DMS53 treated with DMSO at 0.1 percent for 48 hours (cell line): Measurements from ENCODE around the gene F2RL1.
"Not testable (repeated sequence)": the region's sequence is repeated elsewhere in the genome, so short reads cannot be mapped to it uniquely, and the experiment has no call there.

ENCODE experiments used
- DNase-seq: peaks from one replicate; lab custom pipeline; 2025; ENCODE audit not compliant: unreplicated experiment; lab: John Stamatoyannopoulos, UW

F2RL1 gene

DNA sequence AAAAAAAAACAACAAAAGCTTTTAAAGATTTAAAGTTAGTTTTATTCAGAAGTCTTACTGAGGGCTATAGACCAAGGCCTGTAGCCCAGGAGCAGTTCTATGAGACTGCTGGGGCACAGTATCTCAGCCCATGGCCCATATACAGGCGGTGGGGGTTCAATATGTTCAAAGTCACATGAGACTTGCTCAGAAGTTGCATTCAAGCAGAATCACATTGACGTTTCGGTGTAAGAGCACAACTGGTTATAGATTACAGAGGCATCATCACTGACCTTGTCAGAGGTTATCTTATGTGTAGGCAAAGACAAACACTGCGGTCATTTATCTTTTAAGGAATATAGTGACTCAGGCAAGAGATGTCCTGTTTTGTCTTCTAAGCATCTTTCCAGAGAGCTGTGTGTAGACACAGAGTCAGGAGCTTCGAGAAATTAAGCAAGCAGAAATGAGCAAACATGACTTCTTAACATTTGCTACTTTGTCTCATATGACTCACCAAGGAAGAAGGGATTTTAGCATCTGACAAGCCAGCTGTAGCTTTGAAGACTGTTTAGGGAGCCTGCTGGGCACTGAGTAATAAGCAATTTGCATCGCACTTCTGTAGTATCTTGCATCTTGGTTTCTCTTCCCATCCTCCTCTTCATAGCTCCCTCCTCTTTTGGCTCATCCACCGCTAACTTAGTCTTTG lies 12.9 kb upstream of the F2RL1 start:
- DNase-seq, result no peak

DNA sequence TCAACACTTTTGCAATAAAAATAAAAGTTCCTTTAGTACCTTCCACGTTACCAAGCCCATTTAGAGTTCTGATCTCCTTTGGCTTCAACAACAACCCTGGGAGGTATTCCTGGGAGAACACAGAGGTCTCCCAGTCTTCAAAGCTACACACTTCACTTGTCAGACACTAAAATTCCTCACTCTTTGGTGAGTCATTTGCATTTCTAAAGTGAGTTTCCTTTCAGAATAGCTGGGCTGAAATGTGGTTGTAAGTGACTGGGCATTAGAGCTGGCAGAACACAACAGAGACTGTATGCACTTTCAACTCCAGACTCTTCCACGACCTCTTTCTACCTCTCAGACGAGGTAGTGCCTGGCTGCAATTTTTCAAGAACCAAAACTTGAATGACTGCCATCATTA lies 11.5 kb upstream of the F2RL1 start:
- no peak for DNase-seq

- no peak for DNase-seq
Observed at GRCh38 chr5:76808141-76808691, 10.6 kb upstream of the F2RL1 start.

DNA sequence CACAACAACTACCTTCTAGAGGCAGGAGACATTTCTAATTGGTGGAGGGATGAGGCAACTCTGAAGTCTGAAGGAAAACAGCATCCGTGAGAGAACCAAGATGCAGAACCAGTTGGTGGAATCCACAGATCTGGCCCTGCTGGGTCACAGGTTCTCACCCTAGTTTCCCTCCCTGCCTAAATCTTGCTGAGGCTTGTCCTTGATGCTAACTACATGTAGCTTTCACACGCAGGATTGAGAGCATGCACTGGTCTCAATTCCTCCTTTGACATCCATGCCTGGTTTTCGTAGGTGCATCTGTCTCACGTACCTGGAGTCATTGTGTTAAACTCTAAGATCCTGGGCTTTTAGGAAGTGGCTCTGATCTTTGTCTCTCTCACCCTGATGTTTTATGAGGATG lies 9.7 kb upstream of the F2RL1 start:
- DNase-seq, result no peak

DNA sequence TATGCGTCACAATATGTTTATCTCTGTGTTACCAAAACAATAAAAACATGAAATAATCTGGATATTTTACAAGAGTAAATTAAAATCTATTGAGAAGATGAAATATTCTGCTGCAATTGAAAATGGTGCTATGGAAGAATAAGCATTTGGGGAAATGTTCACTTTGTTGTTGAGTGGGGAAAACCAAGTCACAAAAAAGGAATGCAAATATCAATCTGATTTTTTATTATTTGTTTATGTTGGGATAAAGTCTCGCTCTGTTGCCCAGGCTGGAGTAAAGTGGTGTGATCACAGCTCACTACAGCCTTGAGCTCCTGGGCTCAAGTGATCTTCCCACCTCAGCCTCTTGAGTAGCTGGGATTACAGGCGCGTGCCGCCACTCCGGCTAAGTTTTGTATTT lies 8.6 kb upstream of the F2RL1 start:
- no peak for DNase-seq

DNA sequence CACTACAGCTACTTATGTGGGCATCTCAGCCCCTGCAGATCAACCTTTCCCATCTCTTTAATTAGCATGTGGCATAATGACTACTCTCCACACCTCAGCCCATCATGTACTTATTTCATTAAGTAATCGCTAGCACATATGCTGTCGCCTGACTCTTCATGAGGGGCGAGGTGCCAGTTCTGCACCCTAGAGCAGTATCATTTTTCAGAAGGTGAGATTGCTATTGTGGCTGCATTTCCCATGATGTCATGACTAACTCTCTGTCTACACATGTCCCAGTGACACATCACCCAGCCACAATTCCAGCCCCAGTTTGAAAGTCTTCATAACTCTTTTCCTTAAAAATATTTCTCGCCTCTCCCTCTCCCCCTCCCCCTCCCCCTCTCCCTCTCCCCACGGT lies 7.6 kb upstream of the F2RL1 start:
- no peak for DNase-seq

GRCh38 chr5:76812209-76812608 lies 6.6 kb upstream of the F2RL1 start:
- not testable (repeated sequence) for DNase-seq

- no peak for DNase-seq
Observed at GRCh38 chr5:76813982-76814562, 4.8 kb upstream of the F2RL1 start.

- DNase-seq, result no peak
Observed at GRCh38 chr5:76816110-76816831, 2.6 kb upstream of the F2RL1 start.

DNA sequence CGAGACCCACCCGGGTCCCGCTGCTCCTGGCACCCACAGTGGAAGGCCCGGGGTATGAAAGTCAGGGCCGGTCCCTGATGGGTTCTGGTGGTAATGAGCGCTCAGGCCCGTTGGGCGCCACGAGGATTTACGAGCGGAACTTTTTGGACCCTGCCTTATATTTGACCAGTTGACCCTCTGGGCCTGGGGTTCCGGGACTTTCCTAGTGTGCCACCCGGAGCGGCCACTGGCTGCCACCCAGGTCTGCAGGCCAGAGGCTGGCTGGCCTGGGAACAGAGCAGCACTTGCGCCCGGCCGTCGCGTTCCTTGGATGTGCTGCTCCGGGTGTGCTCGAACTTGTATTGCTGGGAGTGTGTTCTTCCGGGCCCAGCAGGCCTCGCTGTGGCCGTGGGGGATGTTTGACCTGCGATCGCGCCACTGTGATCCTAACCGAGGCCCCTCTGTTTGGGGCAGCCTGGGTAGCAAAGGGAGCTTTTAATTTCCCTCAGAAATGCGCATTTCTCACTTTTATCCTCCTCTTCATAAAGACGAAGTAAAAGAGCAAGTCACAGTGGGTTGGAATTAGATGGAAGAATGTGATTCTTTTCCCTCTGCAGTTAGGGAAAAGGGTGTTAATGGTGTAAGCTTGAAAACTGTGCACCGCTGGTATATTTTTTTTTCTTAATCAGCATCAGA lies 1.2 kb downstream of the F2RL1 start:
- no peak for DNase-seq

- no peak for DNase-seq
Observed at GRCh38 chr5:76820526-76820890, 1.7 kb downstream of the F2RL1 start.

GRCh38 chr5:76821136-76821535 lies 2.3 kb downstream of the F2RL1 start:
- DNase-seq, result no peak

GRCh38 chr5:76822105-76822731 lies 3.4 kb downstream of the F2RL1 start:
- DNase-seq, result not testable (repeated sequence)

GRCh38 chr5:76826416-76826815 lies 7.6 kb downstream of the F2RL1 start:
- not testable (repeated sequence) for DNase-seq

DNA sequence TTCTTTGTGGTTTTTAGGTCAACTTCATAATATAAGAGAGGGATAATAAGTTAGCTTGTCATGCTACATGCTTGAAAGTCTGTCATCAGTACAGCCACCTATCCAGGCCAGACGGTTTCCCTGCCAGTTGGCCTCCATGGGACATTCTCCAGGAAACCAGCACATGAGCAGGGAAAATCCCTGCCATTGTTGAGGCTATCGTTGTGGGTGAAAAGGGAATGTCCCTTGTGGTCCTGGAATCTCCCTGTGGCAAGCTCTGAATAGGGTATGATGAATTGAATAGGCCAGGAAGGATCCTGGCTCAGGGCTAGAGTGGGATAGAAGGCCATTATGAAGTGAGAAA lies 12.3 kb downstream of the F2RL1 start:
- no peak for DNase-seq

GRCh38 chr5:76836181-76836580 lies 17.4 kb downstream of the F2RL1 start:
- no peak for DNase-seq

- DNase-seq, result no peak
Observed at GRCh38 chr5:76836585-76836984, 17.8 kb downstream of the F2RL1 start.

- no peak for DNase-seq
Observed at GRCh38 chr5:76838481-76839261, 19.8 kb downstream of the F2RL1 start.

- no peak for DNase-seq
Observed at GRCh38 chr5:76841361-76841760, 22.5 kb downstream of the F2RL1 start.

DNA sequence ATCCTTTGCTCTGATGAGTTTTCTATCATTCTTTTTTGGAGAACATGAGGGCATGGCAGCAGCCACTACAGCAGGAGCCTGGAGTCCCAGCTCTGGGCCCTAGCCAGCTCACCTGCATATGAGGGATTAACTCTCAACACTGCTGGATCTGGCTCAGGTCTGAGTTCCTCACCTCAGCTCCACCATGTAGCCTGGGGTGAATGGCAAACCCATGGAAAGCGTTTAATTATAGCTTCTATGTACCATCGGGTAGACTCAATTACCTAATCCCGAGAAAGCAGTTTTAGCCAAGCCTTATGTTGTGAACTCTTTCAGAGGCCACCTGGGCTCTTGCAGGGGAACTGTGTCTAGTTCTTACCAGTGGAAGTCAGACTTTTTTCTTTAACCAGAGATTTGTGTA lies 27.1 kb downstream of the F2RL1 start:
- no peak for DNase-seq
